MM.1S (cell line): ENCODE measurements around the gene B4GALT5.

Experiments used
- DNase-seq: peaks from one replicate; pipeline ENCODE4 v3.0.0-alpha.2; 2015
- H2AFZ ChIP-seq: fragments of 300-600 bp; sonication (generic); 2 replicates; pipeline ENCODE4 v1.6.0; 2016; ENCODE audit warnings: antibody characterized with exemption, low read length
- H3F3A ChIP-seq: fragments of 300-600 bp; sonication (generic); 2 replicates; pipeline ENCODE4 v1.6.1; 2016; ENCODE audit warnings: mild to moderate bottlenecking, antibody characterized with exemption, low read length, moderate library complexity, mixed read lengths; ENCODE audit not compliant: insufficient read depth
- H3K27ac ChIP-seq: fragments of 300-600 bp; sonication (generic); 2 replicates; pipeline ENCODE4 v1.5.1; 2016; ENCODE audit warnings: mild to moderate bottlenecking, low read length
- H3K27me3 ChIP-seq: fragments of 300-600 bp; sonication (generic); replicated peaks from 2 replicates; pipeline ENCODE4 v1.6.0; 2016; ENCODE audit warnings: low read length; ENCODE audit not compliant: insufficient read depth
- H3K36me3 ChIP-seq: fragments of 300-600 bp; sonication (generic); replicated peaks from 2 replicates; pipeline ENCODE4 v1.6.1; 2016; ENCODE audit warnings: mild to moderate bottlenecking, low read length, mixed read lengths; ENCODE audit not compliant: insufficient read depth
- H3K4me1 ChIP-seq: fragments of 300-600 bp; sonication (generic); 2 replicates; pipeline ENCODE4 v1.6.1; 2016; ENCODE audit warnings: low read length, mixed read lengths
- H3K4me2 ChIP-seq: fragments of 300-600 bp; sonication (generic); 2 replicates; pipeline ENCODE4 v1.6.0; 2016; ENCODE audit warnings: low read depth, low read length
- H3K4me3 ChIP-seq: fragments of 300-600 bp; sonication (generic); 2 replicates; pipeline ENCODE4 v1.5.1; 2016; ENCODE audit warnings: low read length, mixed read lengths
- H3K79me2 ChIP-seq: fragments of 300-600 bp; sonication (generic); 2 replicates; pipeline ENCODE4 v1.6.1; 2016; ENCODE audit warnings: mixed run types, low read length, mixed read lengths
- H3K9ac ChIP-seq: fragments of 300-600 bp; sonication (generic); 2 replicates; pipeline ENCODE4 v1.6.1; 2016; ENCODE audit warnings: low read length, mixed read lengths
- H3K9me2 ChIP-seq: fragments of 300-600 bp; sonication (generic); replicated peaks from 2 replicates; pipeline ENCODE4 v1.6.1; 2016; ENCODE audit warnings: mild to moderate bottlenecking, low read length, mixed read lengths; ENCODE audit not compliant: insufficient read depth
- H3K9me3 ChIP-seq: fragments of 300-600 bp; sonication (generic); replicated peaks from 2 replicates; pipeline ENCODE4 v1.6.1; 2016; ENCODE audit warnings: mild to moderate bottlenecking, low read length, mixed read lengths; ENCODE audit not compliant: insufficient read depth
- H4K20me1 ChIP-seq: fragments of 300-600 bp; sonication (generic); 2 replicates; pipeline ENCODE4 v1.6.1; 2016; ENCODE audit warnings: mild to moderate bottlenecking, low read length, moderate library complexity, mixed read lengths; ENCODE audit not compliant: insufficient read depth
- EZH2 ChIP-seq: fragments of 300-600 bp; sonication (generic); optimal IDR thresholded peaks from 2 replicates; pipeline ENCODE3; 2017; ENCODE audit warnings: low read depth, mild to moderate bottlenecking, antibody characterized with exemption, low read length, mixed read lengths
- EZH2phosphoT487 ChIP-seq: fragments of 300-600 bp; sonication (generic); IDR thresholded peaks from 2 replicates; pipeline ENCODE4 v1.6.1; 2018; ENCODE audit warnings: antibody characterized with exemption, low read length
- TF ChIP-seq, protein P1 (sequence below): fragments of 300-600 bp; sonication (generic); IDR thresholded peaks from 2 replicates; pipeline ENCODE4 v1.5.1; 2016; ENCODE audit warnings: antibody characterized with exemption, low read length, mixed read lengths

The B4GALT5 gene

GRCh38 chr20:49599746-49600113, 113.9 kb downstream of the B4GALT5 start:
- no peaks in the 10 kb centered on the region for H3K79me2 ChIP-seq
- TF ChIP-seq, protein P1, sequence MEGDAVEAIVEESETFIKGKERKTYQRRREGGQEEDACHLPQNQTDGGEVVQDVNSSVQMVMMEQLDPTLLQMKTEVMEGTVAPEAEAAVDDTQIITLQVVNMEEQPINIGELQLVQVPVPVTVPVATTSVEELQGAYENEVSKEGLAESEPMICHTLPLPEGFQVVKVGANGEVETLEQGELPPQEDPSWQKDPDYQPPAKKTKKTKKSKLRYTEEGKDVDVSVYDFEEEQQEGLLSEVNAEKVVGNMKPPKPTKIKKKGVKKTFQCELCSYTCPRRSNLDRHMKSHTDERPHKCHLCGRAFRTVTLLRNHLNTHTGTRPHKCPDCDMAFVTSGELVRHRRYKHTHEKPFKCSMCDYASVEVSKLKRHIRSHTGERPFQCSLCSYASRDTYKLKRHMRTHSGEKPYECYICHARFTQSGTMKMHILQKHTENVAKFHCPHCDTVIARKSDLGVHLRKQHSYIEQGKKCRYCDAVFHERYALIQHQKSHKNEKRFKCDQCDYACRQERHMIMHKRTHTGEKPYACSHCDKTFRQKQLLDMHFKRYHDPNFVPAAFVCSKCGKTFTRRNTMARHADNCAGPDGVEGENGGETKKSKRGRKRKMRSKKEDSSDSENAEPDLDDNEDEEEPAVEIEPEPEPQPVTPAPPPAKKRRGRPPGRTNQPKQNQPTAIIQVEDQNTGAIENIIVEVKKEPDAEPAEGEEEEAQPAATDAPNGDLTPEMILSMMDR: no peak
- TF ChIP-seq EZH2 (no peak), EZH2phosphoT487 (no peak)
- H3F3A ChIP-seq: no peaks in the 10 kb centered on the region
- no peak overlapping the region for H3K4me2 ChIP-seq
- no peak for DNase-seq
- no peaks in the 10 kb centered on the region for H3K27me3 ChIP-seq
- no peak overlapping the region for H2AFZ ChIP-seq
- H3K4me1 ChIP-seq: peaks cover 8% of the 10 kb centered on the region; the same call in 1 of the 2 replicates
- no peaks in the 10 kb centered on the region for H3K9me2 ChIP-seq
- no peak overlapping the region for H3K4me3 ChIP-seq
- H4K20me1 ChIP-seq: no peaks in the 10 kb centered on the region
- H3K27ac ChIP-seq: no peak overlapping the region
- H3K9ac ChIP-seq: no peak overlapping the region
- H3K9me3 ChIP-seq: no peaks in the 10 kb centered on the region
- H3K36me3 ChIP-seq: no peaks in the 10 kb centered on the region

DNA sequence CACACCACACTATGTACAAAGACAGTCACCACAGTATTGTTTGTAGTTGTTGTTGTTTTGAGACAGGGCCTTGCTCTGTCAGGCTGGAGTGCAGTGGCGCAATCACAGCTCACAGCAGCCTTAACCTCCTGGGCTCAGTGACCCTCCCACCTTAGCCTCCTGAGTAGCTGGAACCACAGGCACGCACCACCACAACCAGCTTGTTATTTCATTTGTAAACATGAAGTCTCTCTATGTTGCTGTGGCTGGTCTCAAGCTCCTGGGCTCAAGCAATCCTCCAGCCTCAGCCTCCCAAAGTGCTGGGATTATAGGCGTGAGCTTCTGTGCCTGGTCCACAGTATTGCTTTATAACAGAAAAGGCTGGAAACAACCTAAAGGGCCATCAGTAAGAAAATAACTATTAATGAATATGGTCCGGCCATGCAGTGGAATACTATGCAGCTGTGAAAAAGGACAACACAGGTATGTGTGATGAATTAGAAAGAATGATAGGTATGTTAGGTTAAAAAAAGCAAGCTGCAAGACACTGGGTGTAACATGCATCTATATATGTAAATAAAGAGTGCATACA, 115.8 kb downstream of the B4GALT5 start:
- DNase-seq: no peak
- Histone ChIP-seq H3K9ac (no peak overlapping the region), H3K4me3 (no peak overlapping the region), H3K9me3 (no peaks in the 10 kb centered on the region), H3F3A (no peaks in the 10 kb centered on the region), H2AFZ (no peak overlapping the region), H3K9me2 (no peaks in the 10 kb centered on the region), H3K4me2 (no peak overlapping the region), H3K27ac (no peak overlapping the region), H3K79me2 (no peaks in the 10 kb centered on the region), H3K27me3 (no peaks in the 10 kb centered on the region), H4K20me1 (no peaks in the 10 kb centered on the region), H3K4me1 (peaks cover 8% of the 10 kb centered on the region; the same call in 1 of the 2 replicates), H3K36me3 (no peaks in the 10 kb centered on the region)
- TF ChIP-seq EZH2 (no peak), EZH2phosphoT487 (no peak)
- TF ChIP-seq, protein P1: no peak

DNA sequence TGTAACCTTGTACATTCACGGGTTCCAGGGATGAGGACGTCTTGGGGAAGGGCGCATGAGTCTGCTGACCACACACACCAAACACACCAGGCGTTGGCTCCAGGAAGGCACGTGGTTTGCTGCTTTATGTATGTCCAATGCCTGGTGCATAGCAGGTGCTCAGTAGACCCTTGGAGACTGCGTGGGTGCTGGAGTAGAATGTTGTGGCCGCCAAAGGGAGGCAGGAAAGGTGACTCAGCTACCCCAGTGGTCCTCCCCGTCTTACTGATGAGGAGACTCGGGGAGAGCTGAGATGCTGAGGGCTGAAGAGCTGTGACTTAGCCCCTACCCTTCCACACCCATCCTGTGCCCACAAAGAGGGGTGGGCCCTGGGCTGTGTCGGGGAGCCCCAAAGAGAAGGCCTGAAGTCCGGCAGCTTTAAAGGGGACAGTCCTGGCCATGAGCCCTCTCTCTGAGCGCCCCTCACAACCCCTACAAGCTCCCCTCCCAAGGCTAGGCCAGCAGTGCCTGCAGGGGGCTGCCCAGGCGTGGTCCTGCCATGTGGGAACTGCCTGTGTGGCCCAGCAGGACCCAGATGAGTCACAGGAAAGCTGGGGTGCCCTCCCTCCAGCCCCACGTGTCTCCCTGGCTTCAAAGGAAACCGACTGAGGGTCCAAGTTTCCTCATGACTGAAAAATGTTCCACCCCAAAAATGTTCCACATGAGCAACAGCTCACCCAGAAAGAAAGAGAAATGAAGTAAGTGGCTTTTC, 117.7 kb downstream of the B4GALT5 start:
- Histone ChIP-seq H3K27ac (no peak overlapping the region), H3K36me3 (no peaks in the 10 kb centered on the region), H4K20me1 (no peaks in the 10 kb centered on the region), H3K9me3 (no peaks in the 10 kb centered on the region), H2AFZ (no peak overlapping the region), H3K9ac (no peak overlapping the region), H3K27me3 (no peaks in the 10 kb centered on the region), H3K4me2 (no peak overlapping the region), H3K4me1 (peaks cover 12% of the 10 kb centered on the region; the same call in 1 of the 2 replicates), H3F3A (no peaks in the 10 kb centered on the region), H3K9me2 (no peaks in the 10 kb centered on the region), H3K79me2 (no peaks in the 10 kb centered on the region), H3K4me3 (no peak overlapping the region)
- TF ChIP-seq EZH2phosphoT487: no peak
- TF ChIP-seq, protein P1: no peak
- no peak for TF ChIP-seq EZH2
- DNase-seq: no peak
